Panc1 (cell line): Measurements from ENCODE around the gene ASXL1.

Experiments
- POLR2AphosphoS5 ChIP-seq: IDR thresholded peaks from 2 replicates; pipeline ENCODE4 v1.6.1; 2012; ENCODE audit warnings: mild to moderate bottlenecking, low read depth, low read length, moderate library complexity
- TCF7L2 ChIP-seq: IDR thresholded peaks from 2 replicates; pipeline ENCODE4 v1.6.1; 2011; ENCODE audit warnings: mild to moderate bottlenecking, low read depth, low read length, inconsistent platforms
- TF ChIP-seq, protein P1 (sequence below): fragments of 450-650 bp; IDR thresholded peaks from 2 replicates; pipeline ENCODE4 v1.5.1; 2017; ENCODE audit warnings: mild to moderate bottlenecking
- TF ChIP-seq, protein P2 (sequence below), 2 experiments: IDR thresholded peaks; 2 replicates each; pipeline ENCODE4 v1.6.1; 2011 to 2012; ENCODE audit warnings: low read depth in 2 of 2, control low read depth in 1 of 2, low read length in 1 of 2, mild to moderate bottlenecking in 1 of 2, moderate library complexity in 1 of 2; ENCODE audit not compliant: insufficient read depth in 1 of 2

DNA sequence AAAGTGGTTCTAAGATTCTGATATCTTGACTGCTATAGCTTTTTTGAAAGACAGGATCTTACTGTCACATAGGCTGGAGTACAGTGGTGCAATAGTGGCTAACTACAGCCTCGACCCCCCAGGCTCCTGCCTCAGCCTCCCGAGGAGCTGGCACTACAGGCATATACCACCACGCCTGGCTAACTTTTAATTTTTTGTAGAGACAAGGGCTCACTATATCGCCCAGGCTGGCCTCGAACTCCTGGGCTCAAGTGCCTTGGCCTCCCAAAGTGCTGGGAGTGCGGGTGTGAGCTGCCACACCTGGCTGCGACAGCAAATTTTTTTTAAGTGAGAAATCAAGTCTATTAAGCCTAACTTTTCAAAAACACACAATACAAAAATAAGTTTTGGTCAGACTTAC lies 120.4 kb downstream of the ASXL1 start:
- TF ChIP-seq, protein P1, sequence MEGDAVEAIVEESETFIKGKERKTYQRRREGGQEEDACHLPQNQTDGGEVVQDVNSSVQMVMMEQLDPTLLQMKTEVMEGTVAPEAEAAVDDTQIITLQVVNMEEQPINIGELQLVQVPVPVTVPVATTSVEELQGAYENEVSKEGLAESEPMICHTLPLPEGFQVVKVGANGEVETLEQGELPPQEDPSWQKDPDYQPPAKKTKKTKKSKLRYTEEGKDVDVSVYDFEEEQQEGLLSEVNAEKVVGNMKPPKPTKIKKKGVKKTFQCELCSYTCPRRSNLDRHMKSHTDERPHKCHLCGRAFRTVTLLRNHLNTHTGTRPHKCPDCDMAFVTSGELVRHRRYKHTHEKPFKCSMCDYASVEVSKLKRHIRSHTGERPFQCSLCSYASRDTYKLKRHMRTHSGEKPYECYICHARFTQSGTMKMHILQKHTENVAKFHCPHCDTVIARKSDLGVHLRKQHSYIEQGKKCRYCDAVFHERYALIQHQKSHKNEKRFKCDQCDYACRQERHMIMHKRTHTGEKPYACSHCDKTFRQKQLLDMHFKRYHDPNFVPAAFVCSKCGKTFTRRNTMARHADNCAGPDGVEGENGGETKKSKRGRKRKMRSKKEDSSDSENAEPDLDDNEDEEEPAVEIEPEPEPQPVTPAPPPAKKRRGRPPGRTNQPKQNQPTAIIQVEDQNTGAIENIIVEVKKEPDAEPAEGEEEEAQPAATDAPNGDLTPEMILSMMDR: no peak
- TF ChIP-seq POLR2AphosphoS5: no peak
- no peak for TF ChIP-seq TCF7L2
- TF ChIP-seq, protein P2, sequence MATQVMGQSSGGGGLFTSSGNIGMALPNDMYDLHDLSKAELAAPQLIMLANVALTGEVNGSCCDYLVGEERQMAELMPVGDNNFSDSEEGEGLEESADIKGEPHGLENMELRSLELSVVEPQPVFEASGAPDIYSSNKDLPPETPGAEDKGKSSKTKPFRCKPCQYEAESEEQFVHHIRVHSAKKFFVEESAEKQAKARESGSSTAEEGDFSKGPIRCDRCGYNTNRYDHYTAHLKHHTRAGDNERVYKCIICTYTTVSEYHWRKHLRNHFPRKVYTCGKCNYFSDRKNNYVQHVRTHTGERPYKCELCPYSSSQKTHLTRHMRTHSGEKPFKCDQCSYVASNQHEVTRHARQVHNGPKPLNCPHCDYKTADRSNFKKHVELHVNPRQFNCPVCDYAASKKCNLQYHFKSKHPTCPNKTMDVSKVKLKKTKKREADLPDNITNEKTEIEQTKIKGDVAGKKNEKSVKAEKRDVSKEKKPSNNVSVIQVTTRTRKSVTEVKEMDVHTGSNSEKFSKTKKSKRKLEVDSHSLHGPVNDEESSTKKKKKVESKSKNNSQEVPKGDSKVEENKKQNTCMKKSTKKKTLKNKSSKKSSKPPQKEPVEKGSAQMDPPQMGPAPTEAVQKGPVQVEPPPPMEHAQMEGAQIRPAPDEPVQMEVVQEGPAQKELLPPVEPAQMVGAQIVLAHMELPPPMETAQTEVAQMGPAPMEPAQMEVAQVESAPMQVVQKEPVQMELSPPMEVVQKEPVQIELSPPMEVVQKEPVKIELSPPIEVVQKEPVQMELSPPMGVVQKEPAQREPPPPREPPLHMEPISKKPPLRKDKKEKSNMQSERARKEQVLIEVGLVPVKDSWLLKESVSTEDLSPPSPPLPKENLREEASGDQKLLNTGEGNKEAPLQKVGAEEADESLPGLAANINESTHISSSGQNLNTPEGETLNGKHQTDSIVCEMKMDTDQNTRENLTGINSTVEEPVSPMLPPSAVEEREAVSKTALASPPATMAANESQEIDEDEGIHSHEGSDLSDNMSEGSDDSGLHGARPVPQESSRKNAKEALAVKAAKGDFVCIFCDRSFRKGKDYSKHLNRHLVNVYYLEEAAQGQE (IDR thresholded peaks at IDR 0.05; ENCODE audit: insufficient read depth in 1 of 2, low read depth in 2 of 2, low read length in 1 of 2): no peak
